ENCODE measurements around the gene CDH23.
A peak's percentile ranks its signal among the peaks of the same experiment; 100 is the strongest.
"Not testable (repeated sequence)": the region's sequence is repeated elsewhere in the genome, so short reads cannot be mapped to it uniquely, and the experiment has no call there.

CDH23 gene

DNA sequence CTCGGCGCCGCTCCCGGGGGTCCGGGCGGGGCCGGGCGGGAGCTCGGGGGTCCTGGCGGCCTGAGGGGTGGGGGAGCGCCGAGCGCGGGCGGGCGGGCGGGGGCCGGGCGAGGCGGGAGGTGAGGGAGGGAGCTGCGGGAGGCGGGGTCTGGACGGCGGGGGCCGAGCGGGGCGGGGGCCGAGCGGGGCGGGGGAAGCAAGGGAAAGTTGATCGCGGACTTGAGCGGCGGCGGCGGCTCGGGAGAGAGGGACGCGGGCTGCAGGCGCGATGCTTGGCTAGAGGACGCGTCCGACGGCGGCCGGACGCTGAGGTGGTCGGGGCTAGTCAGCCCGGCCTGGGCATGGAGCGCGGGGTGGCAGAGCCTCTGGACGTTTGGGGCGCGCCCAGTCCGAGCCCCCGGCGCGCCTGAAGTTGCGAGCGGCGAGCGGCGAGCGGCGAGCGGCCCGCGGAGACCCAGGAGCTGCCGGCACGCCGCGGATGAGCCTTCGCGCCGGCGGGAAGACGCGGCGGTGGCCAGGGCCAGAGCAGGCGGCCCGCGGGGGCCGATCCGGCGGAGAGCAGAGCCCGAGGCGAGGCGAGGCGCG, at the start of gene CDH23:
Gene CDH23, plus strand, starts transcription at position 210 of the 585 bp plus-strand sequence. CDS start 42,912 bp downstream, outside the sequence.
- DNase-seq: no peak

DNA sequence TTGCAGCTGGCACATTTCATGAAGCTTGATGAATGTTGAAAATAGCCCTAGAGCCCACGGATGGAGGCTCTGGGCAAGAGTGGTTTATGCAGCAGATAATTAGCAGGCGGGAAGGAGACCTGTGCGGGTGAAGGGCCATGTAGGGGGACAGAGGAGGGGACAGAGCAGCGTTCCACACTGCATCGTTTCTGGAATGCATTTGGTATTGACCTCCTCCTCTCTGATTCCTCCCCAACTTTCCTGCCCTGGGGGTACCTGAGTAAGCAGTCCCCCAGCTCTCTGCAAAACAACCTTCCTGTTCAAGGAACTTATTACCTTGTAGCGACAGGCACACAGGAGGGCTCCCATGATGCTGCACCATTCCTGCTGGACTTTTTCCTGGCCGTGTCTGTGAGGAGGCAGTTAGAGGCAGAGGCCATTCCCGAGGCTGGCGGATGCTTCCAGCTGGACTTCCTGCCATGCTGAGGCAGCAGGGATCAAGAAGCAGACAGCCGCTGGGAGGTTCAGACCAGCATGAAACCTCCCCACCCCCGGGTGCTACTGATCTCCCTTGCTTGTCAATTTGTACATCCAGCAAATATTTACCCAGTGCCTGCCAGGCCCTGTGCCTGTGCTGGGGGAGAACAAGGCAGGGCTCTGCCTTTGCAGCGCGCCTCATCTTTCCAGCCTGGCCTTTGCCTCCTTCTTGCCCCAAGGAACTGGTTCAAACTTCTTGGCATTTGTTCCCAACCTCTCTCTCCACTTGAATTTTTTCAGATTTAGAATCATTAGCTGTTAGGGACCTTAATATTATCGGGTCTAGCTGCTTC, 48.9 kb upstream of the CDH23 start:
- no peak for DNase-seq

DNA sequence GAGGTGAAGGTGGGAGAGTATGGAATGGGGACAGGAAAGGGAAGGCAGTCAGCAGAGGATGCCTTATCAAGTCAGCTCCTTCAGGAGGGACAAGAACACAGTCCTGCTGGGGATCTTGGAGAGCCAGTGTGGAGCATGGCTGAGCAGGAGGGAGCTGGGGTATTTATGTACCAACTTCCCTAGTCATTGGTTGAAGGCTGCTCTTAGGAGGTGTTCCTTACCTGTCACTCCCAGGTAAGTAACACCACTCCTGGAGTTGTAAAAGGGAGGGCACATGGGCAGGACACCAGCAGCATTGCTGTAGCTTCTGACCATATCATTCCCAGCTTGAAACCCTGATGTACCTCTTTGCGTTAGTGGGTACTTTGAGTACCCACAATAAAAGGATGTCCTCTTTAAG, 47.9 kb upstream of the CDH23 start:
- no peak for DNase-seq

DNA sequence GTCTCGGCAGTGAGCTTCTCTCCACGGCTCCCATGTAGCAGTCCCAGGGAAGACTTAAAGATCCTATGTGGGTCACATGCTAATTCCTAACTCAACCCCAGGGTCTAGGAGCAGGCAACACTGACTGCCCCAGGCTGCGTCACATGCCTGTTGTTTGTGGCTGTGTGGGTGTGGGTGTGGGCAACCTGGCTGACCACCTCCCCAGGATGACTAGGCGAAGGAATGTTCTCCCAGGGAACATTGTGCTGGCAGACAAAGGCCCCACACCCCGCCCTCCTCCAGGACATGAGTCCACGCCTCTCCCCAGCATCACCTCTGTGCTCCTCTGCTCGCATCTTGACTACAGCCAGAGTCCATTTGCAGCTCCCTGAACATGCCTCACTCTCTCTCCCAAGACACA, 47.3 kb upstream of the CDH23 start:
- no peak for DNase-seq

DNA sequence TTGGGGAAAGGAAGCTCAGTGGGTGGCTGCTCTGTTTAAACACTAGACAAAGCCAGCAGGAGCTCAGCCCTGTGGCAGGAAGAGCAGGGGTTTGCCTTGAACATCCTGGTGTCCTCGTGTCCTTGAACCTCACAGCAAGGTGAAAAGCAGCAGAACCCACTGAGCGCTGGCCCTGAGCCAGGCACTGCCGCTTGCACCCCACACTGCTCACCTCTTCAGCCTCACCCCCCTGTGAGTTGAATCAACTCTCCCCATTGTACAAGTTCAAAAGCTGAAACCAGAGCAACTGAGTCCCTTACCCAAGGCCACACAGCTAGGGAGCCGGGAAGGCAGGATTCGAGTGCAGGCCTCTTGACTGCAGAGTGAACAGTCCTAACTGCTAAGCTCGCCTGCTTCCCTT, 45.6 kb upstream of the CDH23 start:
- no peak for DNase-seq

DNA sequence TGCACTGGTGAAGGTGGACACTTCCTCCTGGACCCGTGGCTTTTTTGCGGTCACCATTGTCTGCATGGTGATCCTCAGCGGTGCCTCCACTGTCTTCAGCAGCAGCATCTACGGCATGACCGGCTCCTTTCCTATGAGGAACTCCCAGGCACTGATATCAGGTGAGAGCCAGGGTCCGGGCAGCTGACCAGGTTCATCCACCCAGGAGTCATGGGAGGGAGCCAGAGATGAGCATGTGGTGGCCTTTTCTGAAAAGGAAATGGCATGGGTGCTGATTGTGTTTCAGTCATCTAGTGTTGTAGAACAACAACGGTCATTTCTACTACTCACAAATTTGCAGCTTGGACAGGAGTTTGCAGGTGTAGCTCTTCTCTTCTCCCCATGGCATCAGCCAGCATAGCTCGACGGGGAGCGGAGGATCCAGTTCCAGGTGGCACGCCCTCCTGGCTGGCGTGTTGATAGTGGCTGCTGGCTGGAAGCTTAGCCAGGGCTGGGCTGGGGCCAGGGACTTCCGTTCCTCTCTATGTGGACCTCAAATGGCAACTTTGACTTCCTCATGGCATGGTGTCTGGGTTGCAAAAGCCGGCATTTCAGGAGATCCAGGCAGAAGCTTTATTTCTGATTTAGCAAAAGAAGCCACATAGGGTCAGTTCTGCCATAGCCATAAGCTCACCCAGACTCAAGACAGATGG, 44.9 kb upstream of the CDH23 start:
- no peak for DNase-seq

DNA sequence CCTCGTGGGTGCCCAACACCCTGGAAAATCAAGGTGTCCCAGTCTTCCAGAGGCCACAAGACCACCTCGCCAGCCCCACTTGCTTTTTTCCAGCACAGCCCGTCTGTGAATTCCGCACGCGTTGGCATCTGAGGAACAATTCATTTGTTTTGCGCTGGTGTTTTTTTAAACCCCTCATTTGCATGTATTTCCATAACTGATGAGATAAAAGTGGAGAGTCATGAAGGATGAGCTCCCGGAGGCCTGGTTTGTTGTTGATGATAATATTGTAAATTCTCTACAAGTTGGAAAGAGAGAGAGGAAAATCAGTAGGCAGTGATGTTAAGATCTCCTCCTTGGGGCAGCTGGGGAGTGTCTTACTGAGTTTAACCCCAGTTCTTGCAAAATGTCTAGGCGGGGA, 43.1 kb upstream of the CDH23 start:
- DNase-seq: no peak

DNA sequence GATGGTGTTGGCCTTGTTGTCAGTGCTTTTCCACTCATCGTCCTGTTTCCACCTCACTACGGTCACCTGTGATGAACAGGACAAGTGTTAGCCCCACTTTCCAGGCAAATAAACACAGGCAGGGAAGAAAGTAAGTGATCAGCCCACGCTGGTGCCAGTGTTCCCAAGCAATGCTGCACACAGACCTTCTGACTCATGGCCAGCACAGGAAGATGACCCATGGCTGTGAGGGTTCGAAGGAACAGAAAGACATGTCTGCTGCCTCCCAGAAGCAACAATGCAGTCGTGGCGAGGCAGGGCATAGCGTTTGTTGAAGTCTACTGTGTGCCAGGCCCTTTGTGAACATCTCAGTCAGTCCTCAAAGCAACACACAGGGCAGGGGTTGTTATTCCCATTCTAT, 41.9 kb upstream of the CDH23 start:
- DNase-seq: no peak

DNA sequence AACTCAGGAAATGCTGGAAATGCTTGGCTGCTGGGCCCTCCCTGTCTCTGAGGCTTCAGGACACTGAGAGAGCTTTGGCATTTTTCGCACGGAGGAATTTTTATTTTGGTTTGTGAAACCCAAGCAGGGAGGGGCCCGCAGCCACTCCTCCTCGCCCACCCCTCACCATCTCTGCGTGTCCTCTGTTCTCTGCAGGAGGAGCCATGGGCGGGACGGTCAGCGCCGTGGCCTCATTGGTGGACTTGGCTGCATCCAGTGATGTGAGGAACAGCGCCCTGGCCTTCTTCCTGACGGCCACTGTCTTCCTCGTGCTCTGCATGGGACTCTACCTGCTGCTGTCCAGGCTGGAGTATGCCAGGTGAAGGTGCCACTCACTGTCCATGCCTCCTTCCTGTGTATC, 40.8 kb upstream of the CDH23 start:
- DNase-seq: no peak

DNA sequence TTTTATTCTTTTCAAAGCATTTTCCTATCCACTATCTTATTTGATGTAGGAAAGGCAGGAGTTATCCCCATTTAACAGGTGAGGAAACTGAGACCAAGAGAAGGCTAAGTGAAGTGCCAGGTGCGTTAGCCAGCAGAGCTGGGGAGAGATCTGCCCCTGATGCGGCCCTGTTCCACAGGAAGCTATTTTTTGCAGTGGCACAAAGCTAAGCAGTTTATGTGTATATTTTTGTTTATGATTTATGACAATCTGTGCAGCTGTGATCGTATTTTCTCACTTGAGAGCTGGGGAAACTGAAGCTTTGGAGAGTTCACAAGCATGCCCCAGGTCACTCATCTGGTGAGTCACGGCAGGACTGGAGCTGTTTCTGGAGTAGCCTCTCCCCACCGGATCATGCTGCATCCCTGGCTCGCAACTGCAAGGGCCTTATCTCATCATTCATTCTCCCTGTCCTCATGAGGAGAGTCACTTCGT, 38.9 kb upstream of the CDH23 start:
- DNase-seq: no peak

DNA sequence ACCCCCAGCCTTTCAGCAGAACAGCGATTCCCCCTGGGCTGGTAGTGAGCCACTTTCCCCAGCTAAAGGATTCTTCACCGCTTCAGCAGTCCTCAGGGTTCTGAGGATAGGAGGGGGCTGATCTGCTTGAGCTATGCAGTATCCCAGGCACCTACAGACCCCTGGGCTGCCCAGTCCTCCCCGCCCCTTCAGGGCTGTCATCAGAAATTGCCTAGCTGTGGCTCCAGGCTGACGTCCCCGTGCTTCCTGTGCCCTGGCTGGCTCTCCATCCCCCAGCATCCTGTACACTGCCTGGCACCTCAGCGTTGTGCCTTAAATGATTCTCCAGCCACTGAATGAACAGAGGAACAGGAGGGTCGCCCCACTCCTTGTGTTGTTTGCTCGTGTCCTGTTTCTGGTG, 38.4 kb upstream of the CDH23 start:
- DNase-seq: no peak

DNA sequence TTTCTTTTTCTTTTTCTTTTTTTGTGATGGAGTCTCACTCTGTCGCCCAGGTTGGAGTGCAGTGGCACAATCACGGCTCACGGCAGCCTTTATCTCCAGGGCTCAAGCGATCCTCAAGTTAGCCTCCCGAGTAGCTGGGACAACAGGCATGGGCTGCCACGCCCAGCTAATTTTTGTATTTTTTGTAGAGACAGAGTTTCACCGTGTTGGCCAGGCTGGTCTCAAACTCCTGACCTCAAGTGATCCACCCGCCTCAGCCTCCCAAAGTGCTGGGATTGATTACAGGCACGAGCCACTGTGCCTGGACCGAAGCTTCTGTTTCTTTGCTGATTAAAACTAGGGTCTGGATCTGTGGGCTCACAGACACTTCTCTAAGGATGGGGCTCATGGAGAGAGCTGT, 37.8 kb upstream of the CDH23 start:
- DNase-seq: not testable (repeated sequence)

DNA sequence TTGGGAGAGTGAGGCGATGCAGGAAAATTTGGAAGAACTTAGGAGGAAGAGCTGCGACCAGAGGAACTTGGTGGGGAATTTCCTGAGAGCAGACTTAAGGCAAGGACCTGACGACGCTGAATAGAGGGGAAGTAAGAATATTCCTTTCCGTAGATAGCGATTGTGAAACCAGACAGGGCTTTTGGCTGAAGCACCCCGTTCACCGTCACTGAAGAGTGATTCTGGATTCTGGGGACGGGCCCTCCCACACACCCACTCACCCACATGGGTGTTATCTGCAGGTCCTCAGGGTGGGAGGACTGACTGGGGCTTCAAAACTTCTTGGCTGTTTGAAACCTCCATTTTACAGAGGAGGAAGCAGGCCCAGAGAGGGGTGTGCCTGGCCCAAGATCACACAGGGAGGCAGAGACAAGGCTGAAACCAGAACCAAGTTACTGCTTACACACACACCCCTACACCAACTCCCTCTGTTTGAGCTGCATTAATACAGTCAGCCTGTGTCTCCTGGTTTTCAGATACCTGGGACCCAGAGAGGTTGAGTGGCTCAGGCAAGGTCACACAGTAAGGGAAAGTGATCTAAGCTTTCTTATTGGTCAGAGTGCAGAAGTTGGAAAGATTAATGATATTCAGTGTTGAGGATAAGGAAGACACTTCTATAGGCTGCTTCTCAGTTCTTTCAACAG, 37.2 kb upstream of the CDH23 start:
- peak in 1 of 2 donors; percentile 44 for DNase-seq

DNA sequence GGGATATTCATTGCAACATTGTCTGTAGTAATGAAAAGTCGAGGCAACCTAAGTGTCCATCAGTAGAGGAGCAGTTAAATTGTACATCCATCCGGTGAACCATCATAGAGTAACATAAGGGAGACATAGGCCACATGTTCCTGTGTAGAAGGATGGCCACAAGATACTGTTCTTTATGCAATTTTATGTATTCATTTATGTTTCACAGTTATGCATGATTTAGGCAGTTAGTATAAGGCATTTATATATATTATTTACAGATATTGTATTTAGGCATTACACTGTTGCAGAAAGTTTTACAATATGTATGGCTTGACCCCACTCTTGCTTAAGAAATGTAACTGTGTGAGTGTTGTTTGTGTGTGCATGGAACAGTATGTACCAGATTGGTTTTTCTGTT, 36.0 kb upstream of the CDH23 start:
- DNase-seq: no peak

DNA sequence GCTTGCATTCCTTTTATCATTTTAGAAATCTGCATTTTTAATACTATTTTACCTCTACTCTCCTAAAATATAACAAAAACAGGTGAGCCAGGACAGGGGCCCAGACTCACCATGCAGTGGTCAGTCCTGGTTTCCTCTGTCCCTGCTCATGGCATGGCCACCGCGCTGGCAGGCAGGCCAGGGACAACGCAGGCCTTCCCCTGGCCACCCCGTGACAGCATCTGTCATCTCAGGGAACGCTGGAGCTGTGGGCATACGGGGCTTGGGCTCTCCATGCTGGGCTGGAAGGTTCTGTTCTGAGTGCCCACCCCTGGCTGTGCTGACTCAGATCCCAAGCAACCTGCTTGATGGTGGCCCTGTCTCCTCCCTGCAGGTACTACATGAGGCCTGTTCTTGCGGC, 35.1 kb upstream of the CDH23 start:
- no peak for DNase-seq

DNA sequence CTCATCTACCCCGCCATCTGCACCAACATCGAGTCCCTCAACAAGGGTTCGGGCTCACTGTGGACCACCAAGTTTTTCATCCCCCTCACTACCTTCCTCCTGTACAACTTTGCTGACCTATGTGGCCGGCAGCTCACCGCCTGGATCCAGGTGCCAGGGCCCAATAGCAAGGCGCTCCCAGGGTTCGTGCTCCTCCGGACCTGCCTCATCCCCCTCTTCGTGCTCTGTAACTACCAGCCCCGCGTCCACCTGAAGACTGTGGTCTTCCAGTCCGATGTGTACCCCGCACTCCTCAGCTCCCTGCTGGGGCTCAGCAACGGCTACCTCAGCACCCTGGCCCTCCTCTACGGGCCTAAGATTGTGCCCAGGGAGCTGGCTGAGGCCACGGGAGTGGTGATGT, 34.6 kb upstream of the CDH23 start:
- DNase-seq: no peak

DNA sequence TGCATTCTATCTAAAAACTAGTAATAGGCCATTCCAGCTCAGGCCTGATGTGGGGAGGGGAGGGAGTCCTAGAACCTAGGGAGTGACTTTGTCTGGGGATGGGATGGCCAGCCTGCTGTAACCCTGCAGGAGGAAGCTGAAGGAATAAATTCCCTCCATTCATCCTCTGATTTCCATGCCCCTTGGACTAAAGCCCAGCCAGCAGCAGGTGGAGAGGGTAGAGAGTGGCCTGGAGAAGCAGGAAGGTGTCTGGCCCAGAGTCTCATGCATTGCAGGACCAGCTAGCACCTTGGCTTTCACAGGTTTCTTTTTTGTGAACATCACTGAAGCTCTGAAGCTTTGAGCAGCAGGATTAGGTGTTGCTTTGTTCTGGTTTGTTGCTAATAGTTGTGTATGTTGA, 32.8 kb upstream of the CDH23 start:
- DNase-seq: no peak

DNA sequence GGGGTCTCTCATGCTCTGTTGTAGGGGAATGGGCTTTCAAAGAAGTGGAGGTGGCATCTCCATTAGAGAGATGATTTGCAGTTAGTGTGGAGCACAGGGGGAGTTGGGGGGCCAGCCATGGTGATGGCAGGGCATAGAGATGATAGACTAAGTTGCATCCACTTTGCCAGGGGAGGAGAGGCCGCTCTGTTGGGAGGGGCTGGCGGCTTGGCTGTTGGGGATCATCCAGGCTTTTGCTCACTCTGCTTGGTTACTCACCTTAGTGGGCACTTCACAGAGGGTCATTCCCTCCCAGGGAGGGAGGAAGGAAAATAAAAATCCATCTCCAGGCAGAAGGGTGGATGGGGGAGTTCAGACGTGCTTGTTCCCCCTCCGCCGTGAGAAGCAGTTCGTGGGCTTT, 31.4 kb upstream of the CDH23 start:
- DNase-seq: no peak

DNA sequence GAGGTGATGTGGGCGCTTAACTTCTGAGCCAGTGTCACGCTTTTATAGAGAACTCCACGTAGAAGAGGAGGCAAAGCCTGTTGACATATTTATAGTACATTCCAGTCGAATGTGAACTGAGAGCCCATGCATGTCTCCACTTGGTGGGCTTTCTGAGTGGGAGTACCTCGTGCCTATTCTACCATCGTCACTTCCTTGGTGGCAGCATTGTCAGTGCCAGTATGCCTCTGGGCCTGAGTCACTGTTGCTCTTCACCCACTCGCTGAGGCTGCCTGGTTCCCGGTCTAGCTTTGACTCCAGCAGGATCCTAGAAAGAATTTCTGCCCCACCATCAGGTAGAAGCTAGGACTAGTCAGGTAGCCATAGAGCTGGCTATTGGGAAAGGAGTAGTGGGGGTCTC, 30.0 kb upstream of the CDH23 start:
- no peak for DNase-seq

DNA sequence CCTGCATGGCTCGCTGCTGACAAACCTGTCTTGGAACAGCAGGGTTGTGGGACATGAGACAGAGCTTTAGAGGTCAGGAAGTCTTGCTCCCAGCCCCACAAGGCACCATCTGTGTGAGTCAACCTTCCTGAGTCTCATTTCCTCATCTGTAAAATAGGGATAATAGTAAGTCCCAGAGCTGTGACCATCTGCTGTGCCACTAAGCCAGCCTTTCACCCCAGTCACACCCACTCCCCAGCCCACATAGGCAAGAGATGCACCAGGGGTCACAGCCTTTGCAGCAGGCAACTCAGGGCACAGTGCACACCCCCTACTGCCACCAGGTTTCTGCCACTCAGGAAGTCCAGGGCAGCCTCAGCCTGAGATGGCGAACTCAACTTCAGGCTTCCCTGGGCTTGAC, 29.4 kb upstream of the CDH23 start:
- DNase-seq: peak in 1 of 2 donors; percentile 39

DNA sequence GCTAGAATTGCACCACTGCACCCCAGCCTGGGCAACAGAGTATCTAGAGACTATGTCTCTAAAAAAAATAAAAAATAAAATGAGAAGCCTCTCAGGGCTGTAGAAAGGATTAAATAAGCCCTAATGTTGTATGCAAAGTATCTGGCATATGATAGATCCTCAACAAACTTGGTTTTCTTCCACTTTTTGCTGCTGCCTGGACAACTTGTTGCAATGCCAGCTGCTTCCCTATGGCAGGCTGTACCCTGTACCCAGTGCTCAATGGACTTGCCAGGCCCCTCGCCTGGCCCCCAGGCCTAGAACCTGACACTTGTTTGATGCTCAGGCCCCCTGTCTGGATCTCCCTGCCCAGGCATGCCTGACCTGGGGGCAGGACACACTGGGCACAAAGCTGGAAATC, 28.5 kb upstream of the CDH23 start:
- DNase-seq: no peak

DNA sequence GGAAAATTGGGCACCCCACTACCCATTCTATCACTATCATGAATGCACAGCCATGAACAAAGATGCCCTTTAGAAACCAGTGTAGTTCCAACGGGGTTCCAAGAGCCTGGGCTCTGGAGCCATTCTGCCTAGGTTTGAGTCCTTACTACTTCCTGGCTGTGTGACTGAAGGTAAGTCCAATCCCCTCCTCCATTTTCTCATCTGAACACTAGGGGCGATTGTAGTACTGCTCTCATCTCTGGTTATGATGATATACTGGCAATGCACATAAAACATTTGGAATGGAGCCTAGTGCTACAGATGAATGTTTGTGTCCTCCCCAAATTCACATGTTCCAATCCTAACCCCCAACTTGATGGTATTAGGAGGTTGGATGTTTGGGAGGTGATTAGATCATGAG, 28.1 kb upstream of the CDH23 start:
- DNase-seq: no peak

DNA sequence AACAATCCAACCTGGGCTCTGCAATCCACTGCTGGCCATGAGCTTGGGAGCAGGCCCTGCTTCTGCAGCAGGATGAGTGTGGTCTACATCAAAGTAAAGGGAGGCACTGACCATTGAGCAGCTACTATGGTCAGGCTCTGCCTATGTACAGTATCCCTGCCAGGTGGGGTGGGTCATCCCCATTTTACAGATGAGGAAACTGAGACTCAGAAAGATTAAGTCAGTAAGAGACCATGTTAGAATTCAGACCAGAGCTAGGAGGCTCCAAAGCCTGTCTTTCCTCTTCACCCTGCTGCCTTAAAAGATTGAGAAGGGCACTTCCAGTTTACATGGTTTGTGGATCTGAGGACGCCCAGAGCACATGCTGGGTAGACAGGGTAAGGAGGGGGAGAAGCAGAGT, 27.1 kb upstream of the CDH23 start:
- DNase-seq: no peak

DNA sequence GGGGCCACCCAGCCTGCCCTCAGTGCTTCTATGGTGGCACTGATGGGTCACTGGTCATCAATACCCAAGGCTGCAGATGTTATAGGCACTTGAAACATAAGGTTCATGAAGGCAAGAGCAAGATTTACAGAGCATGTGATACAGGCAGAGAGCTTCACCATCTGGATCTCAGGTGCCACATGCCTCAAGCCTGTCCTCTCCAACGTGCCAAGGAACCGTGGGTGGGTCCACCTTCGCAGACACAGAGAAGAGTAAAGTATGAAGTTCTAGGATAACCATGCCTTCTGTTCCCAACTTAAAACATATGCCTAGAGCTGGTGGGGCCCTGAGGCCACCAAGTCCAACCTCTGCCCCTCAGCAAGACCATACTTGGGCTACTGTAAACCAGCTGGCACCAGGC, 26.7 kb upstream of the CDH23 start:
- DNase-seq: no peak

Data from CD4-positive, alpha-beta T cell treated with Interleukin-1 beta for 1 hour (primary cell).